HL-60/S4 treated with retinoic acid at 250 ng/mL for 4 days and 3 days (cell line): ENCODE measurements around the gene OSBPL9.
"Not testable (repeated sequence)": the region's sequence is repeated elsewhere in the genome, so short reads cannot be mapped to it uniquely, and the experiment has no call there.

Source experiments
- in situ Hi-C: fragments of 300-500 bp; cut with MboI; formaldehyde crosslinking; loops from 2 replicates; pipeline ENCODE4 v1.7.0; 2022; ENCODE audit warnings: low sequenced_read_pairs

The OSBPL9 gene

DNA sequence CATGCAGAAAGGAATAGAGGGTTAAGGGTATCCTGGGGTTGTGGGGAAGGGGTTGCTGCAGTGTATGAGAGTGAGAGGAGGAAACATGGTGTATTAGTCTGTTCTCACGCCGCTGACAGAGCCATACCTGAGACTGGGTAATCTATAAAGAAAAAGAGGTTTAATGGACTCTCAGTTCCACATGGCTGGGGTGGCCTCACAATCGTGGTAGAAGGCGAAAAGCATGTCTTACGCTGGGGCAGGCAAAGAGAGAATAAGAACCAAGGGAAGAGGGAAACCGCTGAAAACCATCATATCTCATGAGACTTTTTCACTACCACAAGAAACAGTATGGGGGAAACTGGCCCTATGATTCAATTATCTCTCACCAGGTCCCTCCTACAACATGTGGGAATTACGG, 17.7 kb downstream of the OSBPL9 start:
- in situ Hi-C loops: no loop called here

DNA sequence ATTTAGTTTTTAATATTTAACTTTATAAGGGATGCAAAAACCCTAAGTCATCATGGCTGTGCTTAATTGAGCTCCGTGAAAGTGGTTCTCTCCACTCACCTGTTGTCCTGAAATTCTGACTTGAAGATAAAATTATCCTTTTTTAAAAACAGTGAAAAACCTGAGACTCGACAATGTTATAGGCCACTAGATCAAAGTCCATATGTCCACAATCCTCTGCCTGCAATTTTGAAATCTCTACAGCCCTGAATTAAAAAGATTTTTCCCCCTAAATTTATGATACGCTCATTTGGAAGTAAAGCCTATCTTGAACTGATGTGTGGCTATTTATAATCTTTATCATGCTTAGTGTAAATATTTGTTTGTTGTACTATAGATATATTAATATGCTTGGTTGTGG, 18.7 kb downstream of the OSBPL9 start:
- in situ Hi-C loops: no loop called here

DNA sequence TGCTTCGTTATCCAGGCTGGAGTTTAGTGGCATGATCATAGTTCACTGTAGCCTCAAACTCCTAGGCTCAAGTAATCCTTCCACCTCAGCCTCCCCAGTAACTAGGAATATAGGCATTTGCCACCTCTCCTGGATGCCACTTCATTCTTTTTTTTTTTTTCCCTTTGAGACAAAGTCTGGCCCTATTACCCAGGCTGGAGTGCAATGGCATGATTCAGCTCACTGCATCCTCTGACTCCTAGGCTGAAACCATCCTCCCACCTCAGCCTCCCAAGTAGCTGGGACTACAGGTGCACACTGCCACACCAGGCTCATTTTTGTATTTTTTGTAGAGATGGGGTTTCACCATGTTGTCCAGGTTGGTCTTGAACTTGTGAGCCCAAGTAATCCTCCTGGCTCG, 19.3 kb downstream of the OSBPL9 start:
- in situ Hi-C loops: no loop called here

GRCh38 chr1:51636764-51637522, 20.1 kb downstream of the OSBPL9 start:
- in situ Hi-C loops: no loop called here

- in situ Hi-C loops: no loop called here
These were observed 21.5 kb downstream of the OSBPL9 start for GRCh38 chr1:51638350-51638749.

DNA sequence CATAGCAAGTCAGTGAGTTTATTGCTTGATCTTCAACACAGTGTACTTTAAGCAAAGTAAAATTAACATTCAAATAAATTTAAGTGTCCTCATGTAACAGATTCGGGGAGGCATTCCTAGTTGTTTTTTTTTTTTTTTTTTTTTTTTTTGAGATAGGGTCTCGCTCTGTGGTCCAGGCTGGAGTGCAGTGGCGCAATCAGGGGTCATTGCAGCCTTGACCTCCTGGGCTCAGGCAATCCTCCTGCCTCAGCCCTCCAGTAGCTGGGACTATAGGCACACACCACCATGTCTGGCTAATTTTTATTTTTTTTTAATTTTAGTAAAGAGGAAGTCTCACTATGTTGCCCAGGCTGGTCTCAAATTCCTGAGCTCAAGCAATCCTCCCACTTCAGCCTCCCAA, 22.8 kb downstream of the OSBPL9 start:
- in situ Hi-C loops: no loop called here

- in situ Hi-C loops: no loop called here
These were observed 24.2 kb downstream of the OSBPL9 start for GRCh38 chr1:51641096-51641495.

DNA sequence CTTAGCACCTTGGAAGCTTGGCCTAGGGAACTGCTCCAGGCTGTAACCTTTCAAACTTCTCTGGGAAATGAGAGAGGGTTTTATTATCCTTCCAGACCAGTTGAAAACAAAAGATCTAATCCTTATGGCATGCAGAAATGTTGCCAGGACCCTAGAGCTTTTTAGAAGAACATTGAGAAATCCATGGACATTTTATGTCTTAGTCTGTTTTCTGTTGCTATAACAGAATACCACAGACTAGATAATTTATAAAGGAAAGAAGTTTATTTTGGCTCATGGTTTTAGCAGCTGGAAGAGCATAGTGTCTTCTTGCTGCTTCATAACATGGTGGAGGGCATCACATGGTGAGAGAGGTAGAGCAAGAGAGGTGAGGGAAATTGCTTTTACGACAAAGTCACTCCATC, 25.8 kb downstream of the OSBPL9 start:
- in situ Hi-C loops: no loop called here

DNA sequence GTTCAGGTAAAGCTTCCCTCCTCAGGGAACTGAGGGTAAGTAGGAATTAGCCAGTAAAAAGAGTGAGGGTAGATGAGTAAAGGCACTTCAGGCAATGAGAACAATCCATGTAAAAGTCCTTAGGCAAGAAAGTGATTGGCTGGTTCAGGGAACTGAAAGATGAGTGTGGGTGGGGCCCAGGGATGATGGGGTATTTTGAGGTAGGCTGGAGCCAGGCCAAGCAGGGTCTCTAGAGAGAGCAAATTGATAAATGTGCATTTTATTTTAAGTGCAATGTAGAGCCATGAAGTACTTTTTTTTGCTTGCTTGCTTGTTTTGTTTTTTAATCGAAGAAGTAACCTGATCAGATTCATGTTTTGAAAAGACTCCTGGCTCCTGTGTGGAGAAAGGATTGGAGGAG, 26.5 kb downstream of the OSBPL9 start:
- in situ Hi-C loops: no loop called here

DNA sequence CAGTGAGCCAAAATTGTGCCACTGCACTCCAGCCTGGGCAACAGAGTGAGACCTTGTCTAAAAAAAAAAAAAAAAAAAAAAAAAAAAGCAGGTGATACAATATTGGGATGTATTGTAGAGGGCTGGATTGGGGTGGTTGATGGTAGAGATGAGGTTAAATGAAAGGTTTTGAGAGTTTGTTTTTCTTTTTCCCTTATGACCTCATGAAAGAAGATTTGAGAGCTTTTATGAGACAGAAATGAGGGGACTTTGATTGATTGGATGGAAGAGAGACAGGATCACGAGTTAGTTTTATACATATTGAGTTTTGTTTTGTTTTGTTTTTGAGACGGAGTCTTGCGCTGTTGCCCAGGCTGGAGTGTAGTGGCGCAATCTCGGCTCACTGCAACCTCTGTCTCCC, 27.1 kb downstream of the OSBPL9 start:
- in situ Hi-C loops: no loop called here

DNA sequence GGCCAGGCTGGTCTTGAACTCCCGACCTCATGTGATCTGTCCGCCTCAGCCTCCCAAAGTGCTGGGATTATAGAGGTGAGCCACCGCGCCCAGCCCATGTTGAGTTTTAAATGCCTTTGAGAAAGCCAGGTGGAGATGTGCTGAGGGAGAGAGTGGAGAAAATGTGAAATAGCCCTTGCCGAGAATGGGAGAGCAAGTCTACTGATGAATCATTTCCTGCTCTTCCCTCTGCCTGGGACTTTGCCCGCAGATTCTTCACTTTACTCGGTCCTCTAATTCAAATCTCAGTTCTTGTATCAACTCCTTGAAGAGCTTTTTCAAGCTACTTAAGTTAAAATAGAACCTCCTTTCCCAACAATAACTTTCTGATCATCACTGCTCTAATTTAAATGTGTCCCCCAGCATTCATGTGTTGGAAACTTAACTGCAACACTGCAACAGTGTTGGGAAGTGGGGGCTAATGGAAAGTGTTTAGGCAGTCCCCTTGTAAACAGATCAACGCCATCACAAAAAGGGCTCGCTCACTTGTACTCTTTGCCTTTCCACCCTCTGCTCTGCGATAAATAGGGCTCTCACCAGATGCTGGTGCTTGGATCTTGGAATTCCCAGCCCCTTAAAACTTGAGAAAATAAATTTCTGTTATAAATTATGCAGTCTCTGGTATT, 27.8 kb downstream of the OSBPL9 start:
- in situ Hi-C loops: no loop called here

- in situ Hi-C loops: not testable (repeated sequence)
These were observed 29.7 kb downstream of the OSBPL9 start for GRCh38 chr1:51646592-51646991.

- in situ Hi-C loops: no loop called here
These were observed 31.6 kb downstream of the OSBPL9 start for GRCh38 chr1:51648180-51649109.

DNA sequence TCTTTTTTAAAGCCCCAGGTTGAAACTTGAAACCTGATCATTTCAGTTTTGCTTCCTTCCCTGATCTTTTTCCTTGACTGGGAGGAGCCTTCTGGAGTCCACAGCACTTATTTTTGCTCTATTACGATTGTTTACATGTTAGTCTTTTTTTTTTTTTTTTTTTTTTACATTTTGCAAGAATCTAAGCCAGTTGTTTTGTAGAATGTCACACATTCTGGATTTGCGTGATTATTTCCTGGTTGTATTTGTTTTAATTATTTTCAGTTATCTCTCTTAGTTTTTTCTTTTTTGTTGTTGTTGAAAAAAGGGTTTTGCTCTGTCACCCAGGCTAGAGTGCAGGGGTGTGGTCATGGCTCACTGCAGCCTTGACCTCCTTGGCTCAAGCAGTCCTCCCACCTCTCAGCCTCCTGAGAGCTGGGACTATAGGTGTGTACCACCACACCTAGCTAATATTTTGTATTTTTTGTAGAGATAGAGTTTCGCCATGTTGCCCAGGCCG, 32.8 kb downstream of the OSBPL9 start:
- in situ Hi-C loops: no loop called here

DNA sequence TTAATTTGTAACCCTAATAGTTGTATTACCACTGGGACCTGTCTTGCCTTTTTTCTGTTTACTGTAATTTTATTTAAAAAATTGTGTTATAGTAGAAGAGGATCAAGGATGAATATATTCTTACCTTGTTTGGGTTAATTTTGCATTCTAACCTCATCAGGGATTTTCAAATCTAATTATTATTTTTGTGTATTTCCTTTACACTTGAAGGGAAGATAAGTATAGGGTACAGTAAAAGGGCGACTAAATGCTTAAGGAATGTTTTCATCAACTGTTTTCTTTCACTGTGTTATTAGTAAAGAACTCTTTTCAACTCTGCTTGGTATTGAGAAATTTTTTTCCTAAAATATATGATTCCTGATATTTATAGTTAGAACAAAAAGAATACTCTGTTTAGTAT, 33.3 kb downstream of the OSBPL9 start:
- in situ Hi-C loops: no loop called here

- in situ Hi-C loops: no loop called here
These were observed 34.7 kb downstream of the OSBPL9 start for GRCh38 chr1:51651552-51651942.

- in situ Hi-C loops: no loop called here
These were observed 35.7 kb downstream of the OSBPL9 start for GRCh38 chr1:51652599-51652998.

- in situ Hi-C loops: no loop called here
These were observed 36.2 kb downstream of the OSBPL9 start for GRCh38 chr1:51653127-51653526.

DNA sequence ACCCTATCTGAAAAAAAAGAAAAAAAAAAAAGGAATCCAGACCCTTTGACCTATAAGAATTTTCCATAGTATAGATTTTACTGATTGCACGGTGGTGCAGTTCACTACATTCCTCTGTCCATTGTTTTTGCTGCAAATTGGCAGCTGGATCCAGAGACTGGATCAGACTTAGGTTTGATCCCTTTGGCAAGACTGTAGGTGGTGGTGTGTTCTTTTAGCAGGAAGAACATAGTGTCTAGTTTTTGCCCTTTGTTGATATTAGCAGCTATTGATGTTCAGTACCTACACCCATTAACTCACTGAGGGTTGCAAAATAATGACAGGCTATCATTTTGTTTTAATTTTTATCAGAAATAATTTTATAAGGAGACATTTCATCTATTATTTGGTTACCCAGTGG, 37.1 kb downstream of the OSBPL9 start:
- in situ Hi-C loops: no loop called here

DNA sequence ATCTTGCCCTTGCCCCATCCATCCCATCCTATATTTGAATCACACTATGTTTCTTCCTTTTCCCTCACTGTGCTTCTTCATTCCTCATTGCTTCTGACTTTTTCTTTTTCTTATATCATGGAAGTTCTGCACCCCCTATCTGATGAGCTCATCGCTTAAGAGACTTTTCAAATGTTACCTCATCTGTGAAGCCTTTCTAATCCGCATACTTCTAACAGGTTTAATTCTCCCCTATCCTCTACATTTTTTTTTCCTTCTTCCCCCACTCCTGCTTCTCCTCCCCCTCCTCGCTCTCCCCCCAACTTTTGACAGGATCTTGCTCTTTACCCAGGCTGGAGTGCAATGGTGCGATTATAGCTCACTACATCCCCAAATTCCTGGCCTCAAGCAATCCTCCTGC, 39.5 kb downstream of the OSBPL9 start:
- in situ Hi-C loops: no loop called here

DNA sequence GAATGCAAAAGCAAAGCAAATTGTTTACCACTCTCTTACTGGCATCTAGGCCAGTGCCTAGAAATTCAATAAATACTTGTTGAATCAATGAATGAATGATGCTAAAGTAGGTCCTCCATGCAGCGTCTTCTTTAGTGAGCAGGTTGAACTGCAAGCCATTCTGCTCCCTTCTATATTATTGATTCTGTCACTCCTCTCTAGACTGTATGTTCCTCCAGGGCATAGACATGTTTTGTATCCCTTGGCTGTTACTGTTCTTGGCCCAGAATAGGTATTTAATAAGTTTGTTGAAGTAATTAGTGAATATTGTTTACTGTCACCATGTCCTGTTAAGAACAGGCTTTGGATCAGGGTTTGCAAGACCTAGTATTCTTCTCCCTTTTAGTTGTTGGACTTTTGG, 43.7 kb downstream of the OSBPL9 start:
- in situ Hi-C loops: no loop called here
